Astrocyte (in vitro differentiated cells and primary cell): ENCODE data around the gene GSTM2.
"Not testable (repeated sequence)": the region's sequence is repeated elsewhere in the genome, so short reads cannot be mapped to it uniquely, and the experiment has no call there.

Experiments
- CTCF ChIP-seq: IDR thresholded peaks from 2 replicates; pipeline ENCODE4 v1.5.1; 2011; ENCODE audit warnings: low read depth, mild to moderate bottlenecking, inconsistent platforms, low read length, moderate library complexity; ENCODE audit not compliant: insufficient read depth
- EZH2 ChIP-seq: IDR thresholded peaks from 2 replicates; pipeline ENCODE4 v1.6.1; 2012; ENCODE audit warnings: mild to moderate bottlenecking, low read length, inconsistent platforms; ENCODE audit not compliant: insufficient read depth

GRCh38 chr1:109711593-109712320 lies 43.9 kb downstream of the GSTM2 start, which contains the start of gene GSTM5:
- TF ChIP-seq CTCF, EZH2: not testable (repeated sequence)
